ENCODE measurements around the gene NTSR1.

GRCh38 chr20:62780696-62781095, 72.1 kb downstream of the NTSR1 start:
- TF ChIP-seq CTCF (IDR thresholded peaks at IDR 0.05; ENCODE audit: insufficient read depth, low read length) (no peak), POLR2AphosphoS5 (IDR thresholded peaks at IDR 0.05; ENCODE audit: low read depth) (no peak), REST (IDR thresholded peaks at IDR 0.05; ENCODE audit: insufficient replicate concordance, low read depth) (no peak), SPI1 (IDR thresholded peaks at IDR 0.05; ENCODE audit: borderline replicate concordance, low read depth) (no peak)
